Caco-2 (cell line): Measurements from ENCODE around the gene PEX5L. TPM values are rescaled to one million over a fixed set of nuclear protein-coding genes. Genes with fewer than 3 reads are reported as not detected.

Experiments used
- BruUV-seq: library from RNA; stranded (reverse); fragments of 400-500 nt; replicated peaks from 2 replicates; lab custom pipeline; 2021; lab: Mats Ljungman, UMichigan
- CTCF ChIA-PET: fragments of 300-600 bp; sonication (Branson Sonifier 250); formaldehyde crosslinking; loops from one replicate; lab custom pipeline; 2022; ENCODE audit warnings: antibody characterized with exemption; lab: Charles Lee
- POLR2A ChIA-PET: fragments of 300-600 bp; sonication (Branson Sonifier 250); formaldehyde crosslinking; loops from one replicate; lab custom pipeline; 2022; ENCODE audit warnings: antibody characterized with exemption; lab: Charles Lee
- DNase-seq, 2 experiments: peaks; one replicate each; pipeline versions ENCODE4 v3.0.0 to v3.0.0-alpha.2; 2020 to 2022
- H3K27me3 ChIP-seq: replicated peaks from 2 replicates; pipeline ENCODE4 v1.6.0; 2011; ENCODE audit warnings: low read length; ENCODE audit not compliant: control insufficient read depth, insufficient read depth
- H3K36me3 ChIP-seq: 2 replicates; pipeline ENCODE4 v1.5.1; 2011; ENCODE audit warnings: low read length; ENCODE audit not compliant: control insufficient read depth, insufficient read depth
- H3K4me1 ChIP-seq: fragments of 250-450 bp; sonication (Bioruptor Pico); 2 replicates; pipeline ENCODE4 v1.5.1; 2020; ENCODE audit warnings: mild to moderate bottlenecking
- H3K4me3 ChIP-seq: 2 replicates; pipeline ENCODE4 v1.5.1; 2011; ENCODE audit warnings: low read depth, mild to moderate bottlenecking, control low read depth, low read length
- H3K9me3 ChIP-seq: fragments of 250-450 bp; sonication (Bioruptor Pico); 2 replicates; pipeline ENCODE4 v1.5.1; 2020; ENCODE audit warnings: mild to moderate bottlenecking, moderate library complexity
- H3K27ac Mint-ChIP-seq: one replicate; pipeline ENCODE4 v1.8.0; 2022; ENCODE audit warnings: mixed read lengths; ENCODE audit not compliant: unreplicated experiment
- H3K27me3 Mint-ChIP-seq: one replicate; pipeline ENCODE4 v1.8.0; 2022; ENCODE audit warnings: mixed read lengths; ENCODE audit not compliant: insufficient read depth, unreplicated experiment
- H3K36me3 Mint-ChIP-seq: one replicate; pipeline ENCODE4 v1.8.0; 2022; ENCODE audit warnings: mild to moderate bottlenecking, mixed read lengths; ENCODE audit not compliant: insufficient read depth, unreplicated experiment
- H3K4me1 Mint-ChIP-seq: one replicate; pipeline ENCODE4 v1.8.0; 2022; ENCODE audit warnings: low read depth, mixed read lengths; ENCODE audit not compliant: unreplicated experiment
- H3K4me3 Mint-ChIP-seq: one replicate; pipeline ENCODE4 v1.8.0; 2022; ENCODE audit warnings: mild to moderate bottlenecking, moderate library complexity, mixed read lengths; ENCODE audit not compliant: unreplicated experiment
- H3K9me3 Mint-ChIP-seq: one replicate; pipeline ENCODE4 v1.8.0; 2022; ENCODE audit warnings: mixed read lengths; ENCODE audit not compliant: unreplicated experiment
- intact Hi-C: fragments of 100-400 bp; cut with micrococcal nuclease; formaldehyde crosslinking; loops from one replicate; pipeline ENCODE4 v1.10.0; 2022; ENCODE audit not compliant: unreplicated experiment
- total RNA-seq: library from RNA; stranded (reverse); gene quantifications from 2 replicates; pipeline ENCODE4 v1.2.3, GENCODE V29; 2022
- TF ChIP-seq, protein P1 (sequence below), 2 experiments: fragments of 200-600 bp in 1 of 2; IDR thresholded peaks; 1 replicate in 1 of 2; 2 replicates in 1 of 2; pipeline versions ENCODE4 v1.5.1 to v1.8.0; 2011 to 2022; ENCODE audit warnings: antibody characterized with exemption in 1 of 2, control low read depth in 1 of 2, inconsistent platforms in 1 of 2, low read depth in 1 of 2, low read length in 1 of 2, mild to moderate bottlenecking in 1 of 2, moderate library complexity in 1 of 2; ENCODE audit not compliant: insufficient read depth in 1 of 2, severe bottlenecking in 1 of 2, unreplicated experiment in 1 of 2

Gene PEX5L
- total RNA-seq, 1 experiment from 2014 or later: not detected

DNA sequence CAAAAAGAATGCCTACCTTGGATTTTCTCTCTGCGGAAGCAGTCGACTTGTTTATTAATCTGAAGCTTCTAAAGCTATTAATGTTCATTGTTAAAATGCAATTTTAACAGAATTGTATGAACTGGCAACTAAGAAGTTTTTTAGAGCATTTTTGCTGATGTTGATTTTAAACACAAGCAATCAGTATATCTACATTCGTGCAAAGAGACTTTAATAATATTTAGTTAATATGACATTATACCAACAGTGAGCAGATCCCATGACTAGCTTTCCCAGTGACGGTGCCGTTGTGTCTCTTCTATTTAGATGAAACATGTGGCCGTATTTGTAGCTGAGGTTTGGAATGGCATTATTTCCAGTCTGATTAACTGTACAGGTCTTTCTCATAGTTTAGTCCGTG lies 88.0 kb downstream of the PEX5L start:
- H3K4me3 Mint-ChIP-seq: no peak overlapping the region
- H3K9me3 Mint-ChIP-seq: no peaks in the 10 kb centered on the region
- ChIA-PET POLR2A (no interaction called here), CTCF (no interaction called here)
- BruUV-seq: no TSS peak
- Histone ChIP-seq H3K4me3 (no peak overlapping the region), H3K36me3 (no peaks in the 10 kb centered on the region), H3K4me1 (no peaks in the 10 kb centered on the region), H3K9me3 (no peaks in the 10 kb centered on the region), H3K27me3 (no peaks in the 10 kb centered on the region; the same call in 1 of the 2 replicates)
- intact Hi-C loops: no loop called here
- no peak overlapping the region for H3K27ac Mint-ChIP-seq
- H3K27me3 Mint-ChIP-seq: peaks cover 11% of the 10 kb centered on the region
- no peak for DNase-seq
- H3K36me3 Mint-ChIP-seq: no peaks in the 10 kb centered on the region
- TF ChIP-seq, protein P1, sequence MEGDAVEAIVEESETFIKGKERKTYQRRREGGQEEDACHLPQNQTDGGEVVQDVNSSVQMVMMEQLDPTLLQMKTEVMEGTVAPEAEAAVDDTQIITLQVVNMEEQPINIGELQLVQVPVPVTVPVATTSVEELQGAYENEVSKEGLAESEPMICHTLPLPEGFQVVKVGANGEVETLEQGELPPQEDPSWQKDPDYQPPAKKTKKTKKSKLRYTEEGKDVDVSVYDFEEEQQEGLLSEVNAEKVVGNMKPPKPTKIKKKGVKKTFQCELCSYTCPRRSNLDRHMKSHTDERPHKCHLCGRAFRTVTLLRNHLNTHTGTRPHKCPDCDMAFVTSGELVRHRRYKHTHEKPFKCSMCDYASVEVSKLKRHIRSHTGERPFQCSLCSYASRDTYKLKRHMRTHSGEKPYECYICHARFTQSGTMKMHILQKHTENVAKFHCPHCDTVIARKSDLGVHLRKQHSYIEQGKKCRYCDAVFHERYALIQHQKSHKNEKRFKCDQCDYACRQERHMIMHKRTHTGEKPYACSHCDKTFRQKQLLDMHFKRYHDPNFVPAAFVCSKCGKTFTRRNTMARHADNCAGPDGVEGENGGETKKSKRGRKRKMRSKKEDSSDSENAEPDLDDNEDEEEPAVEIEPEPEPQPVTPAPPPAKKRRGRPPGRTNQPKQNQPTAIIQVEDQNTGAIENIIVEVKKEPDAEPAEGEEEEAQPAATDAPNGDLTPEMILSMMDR (IDR thresholded peaks at IDR 0.05; ENCODE audit: insufficient read depth in 1 of 2, low read depth in 1 of 2, low read length in 1 of 2, severe bottlenecking in 1 of 2, unreplicated experiment in 1 of 2): no peak
- no peaks in the 10 kb centered on the region for H3K4me1 Mint-ChIP-seq

DNA sequence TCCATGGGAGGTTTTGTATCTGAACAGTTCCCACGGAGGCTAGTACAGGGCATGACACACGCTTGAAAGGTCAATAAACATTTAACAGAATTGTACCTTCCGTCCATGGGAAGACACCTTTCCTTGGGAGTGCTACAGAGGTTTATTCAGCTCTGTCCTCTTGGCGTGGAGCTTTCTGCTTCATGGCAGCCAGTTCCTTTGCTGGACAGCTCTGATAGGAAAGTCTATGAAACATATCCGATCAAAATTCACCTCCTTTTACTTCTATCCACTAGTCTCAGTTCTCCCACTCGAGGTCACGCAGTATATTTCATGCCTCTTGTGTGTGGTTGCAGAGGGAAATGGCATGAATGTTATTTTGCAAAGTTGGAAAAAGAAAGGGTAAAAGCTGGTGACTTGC lies 91.2 kb downstream of the PEX5L start:
- Mint-ChIP-seq H3K9me3 (no peaks in the 10 kb centered on the region), H3K36me3 (no peaks in the 10 kb centered on the region), H3K4me3 (no peak overlapping the region), H3K27me3 (peaks cover 3% of the 10 kb centered on the region), H3K4me1 (no peaks in the 10 kb centered on the region), H3K27ac (no peak overlapping the region)
- no peaks in the 10 kb centered on the region for H3K27me3 ChIP-seq
- no peaks in the 10 kb centered on the region for H3K9me3 ChIP-seq
- TF ChIP-seq, protein P1 (IDR thresholded peaks at IDR 0.05; ENCODE audit: insufficient read depth in 1 of 2, low read depth in 1 of 2, low read length in 1 of 2, severe bottlenecking in 1 of 2, unreplicated experiment in 1 of 2): no peak
- H3K4me3 ChIP-seq: no peak overlapping the region
- H3K36me3 ChIP-seq: no peaks in the 10 kb centered on the region
- POLR2A ChIA-PET: no interaction called here
- BruUV-seq: no TSS peak
- CTCF ChIA-PET: no interaction called here
- intact Hi-C loops: no loop called here
- DNase-seq: no peak
- no peaks in the 10 kb centered on the region for H3K4me1 ChIP-seq

DNA sequence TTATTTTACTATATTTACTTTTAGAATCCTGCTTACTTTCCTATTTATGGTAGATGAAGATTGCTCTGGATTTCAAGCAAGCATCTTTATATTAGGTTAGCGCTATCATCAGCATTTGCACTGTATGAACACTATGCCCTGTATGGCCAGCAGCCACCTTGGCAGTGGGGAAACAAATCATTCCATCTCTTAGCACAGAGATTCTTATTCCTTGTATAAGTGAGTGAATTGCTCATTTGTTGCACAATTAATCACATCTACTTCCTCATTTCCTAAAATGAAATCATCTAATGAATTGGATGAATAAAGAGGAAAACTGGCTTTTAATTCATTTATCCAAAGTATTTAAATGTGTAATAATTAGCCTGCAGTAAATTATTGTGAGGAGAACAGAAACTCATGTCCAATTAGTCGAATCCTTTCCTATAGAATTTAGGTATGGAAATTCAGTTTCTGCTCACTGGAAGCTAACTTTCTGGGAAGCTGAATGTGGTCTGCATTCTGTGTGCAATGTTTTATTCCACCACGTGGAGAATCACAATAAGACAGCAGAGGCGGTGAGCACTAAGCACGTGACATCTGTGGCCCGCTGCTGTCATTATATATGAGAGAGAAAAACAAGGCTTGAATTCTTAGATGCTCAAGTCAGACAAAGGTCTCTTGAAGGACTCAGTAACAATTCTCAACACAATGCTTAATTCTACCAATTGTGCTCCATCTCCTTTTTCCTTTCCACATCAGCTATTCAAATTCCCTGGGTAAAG lies 93.4 kb downstream of the PEX5L start:
- H3K36me3 ChIP-seq: no peaks in the 10 kb centered on the region
- intact Hi-C loops: no loop called here
- CTCF ChIA-PET: no interaction called here

More for the DNA sequence above, 93.4 kb downstream of the PEX5L start:
- no peak overlapping the region for H3K4me3 Mint-ChIP-seq
- no peaks in the 10 kb centered on the region for H3K27me3 ChIP-seq
- no peaks in the 10 kb centered on the region for H3K4me1 Mint-ChIP-seq
- peaks cover 6% of the 10 kb centered on the region for H3K27me3 Mint-ChIP-seq
- TF ChIP-seq, protein P1 (IDR thresholded peaks at IDR 0.05; ENCODE audit: insufficient read depth in 1 of 2, low read depth in 1 of 2, low read length in 1 of 2, severe bottlenecking in 1 of 2, unreplicated experiment in 1 of 2): no peak
- no peaks in the 10 kb centered on the region for H3K4me1 ChIP-seq
- DNase-seq: no peak
- no peaks in the 10 kb centered on the region for H3K36me3 Mint-ChIP-seq
- no TSS peak for BruUV-seq
- no peak overlapping the region for H3K4me3 ChIP-seq
- no peak overlapping the region for H3K27ac Mint-ChIP-seq
- H3K9me3 Mint-ChIP-seq: no peaks in the 10 kb centered on the region
- H3K9me3 ChIP-seq: no peaks in the 10 kb centered on the region
- POLR2A ChIA-PET: interaction anchor here (0.6 kb wide), 1 partner anchor 68 kb away, joined by 3 read pairs; no protein-coding TSS in a partner anchor
